Neural cell (in vitro differentiated cells): Measurements from ENCODE around the gene CELF4.

Experiments used
- EP300 ChIP-seq: fragments of 450-650 bp; conservative IDR thresholded peaks from 2 replicates; pipeline ENCODE4 v1.6.1; 2014; ENCODE audit warnings: antibody characterized with exemption, mild to moderate bottlenecking, moderate library complexity; ENCODE audit not compliant: poor library complexity, severe bottlenecking
- EZH2 ChIP-seq: fragments of 200-600, 300-800 bp; shearing (Covaris generic), sonication (generic); IDR thresholded peaks from 2 replicates; pipeline ENCODE4 v1.6.1; 2014; ENCODE audit warnings: antibody characterized with exemption, low read length, borderline replicate concordance, mild to moderate bottlenecking; ENCODE audit not compliant: insufficient read depth, poor library complexity, severe bottlenecking
- MXI1 ChIP-seq: fragments of 450-650 bp; conservative IDR thresholded peaks from 2 replicates; pipeline ENCODE4 v1.6.1; 2014; ENCODE audit warnings: antibody characterized with exemption, mild to moderate bottlenecking; ENCODE audit not compliant: poor library complexity, severe bottlenecking
- POLR2AphosphoS5 ChIP-seq: IDR thresholded peaks from 2 replicates; pipeline ENCODE4 v1.6.1; 2012
- RAD21 ChIP-seq: fragments of 450-650 bp; conservative IDR thresholded peaks from 2 replicates; pipeline ENCODE4 v1.6.1; 2014; ENCODE audit warnings: antibody characterized with exemption, mild to moderate bottlenecking, moderate library complexity
- TAF1 ChIP-seq: IDR thresholded peaks from 2 replicates; pipeline ENCODE4 v1.6.1; 2012; ENCODE audit warnings: low read depth
- TF ChIP-seq, protein P1 (sequence below): fragments of 450-650 bp; IDR thresholded peaks from 2 replicates; pipeline ENCODE4 v1.5.1; 2014; ENCODE audit warnings: antibody characterized with exemption, mild to moderate bottlenecking, moderate library complexity; ENCODE audit not compliant: poor library complexity, severe bottlenecking

DNA sequence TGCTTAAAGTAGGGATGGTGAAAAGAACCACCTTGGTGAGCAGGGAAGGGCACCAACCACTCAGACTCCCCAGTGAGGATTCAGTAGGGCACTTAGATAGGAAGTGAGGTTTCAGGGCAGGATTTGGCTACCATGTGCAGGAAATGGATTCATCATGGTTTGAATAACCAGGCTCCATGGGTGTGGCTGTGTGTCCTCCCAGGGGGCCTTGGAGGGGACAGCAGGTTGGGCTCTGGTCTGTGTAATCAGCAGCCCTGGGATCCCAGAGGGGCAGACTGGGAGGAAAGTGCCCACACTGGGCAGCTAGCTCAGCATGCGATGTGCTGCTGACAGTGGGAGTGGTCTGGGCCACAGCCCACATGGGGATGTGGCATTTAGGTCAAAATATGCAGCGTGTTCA, 224.6 kb downstream of the CELF4 start:
- TF ChIP-seq, protein P1, sequence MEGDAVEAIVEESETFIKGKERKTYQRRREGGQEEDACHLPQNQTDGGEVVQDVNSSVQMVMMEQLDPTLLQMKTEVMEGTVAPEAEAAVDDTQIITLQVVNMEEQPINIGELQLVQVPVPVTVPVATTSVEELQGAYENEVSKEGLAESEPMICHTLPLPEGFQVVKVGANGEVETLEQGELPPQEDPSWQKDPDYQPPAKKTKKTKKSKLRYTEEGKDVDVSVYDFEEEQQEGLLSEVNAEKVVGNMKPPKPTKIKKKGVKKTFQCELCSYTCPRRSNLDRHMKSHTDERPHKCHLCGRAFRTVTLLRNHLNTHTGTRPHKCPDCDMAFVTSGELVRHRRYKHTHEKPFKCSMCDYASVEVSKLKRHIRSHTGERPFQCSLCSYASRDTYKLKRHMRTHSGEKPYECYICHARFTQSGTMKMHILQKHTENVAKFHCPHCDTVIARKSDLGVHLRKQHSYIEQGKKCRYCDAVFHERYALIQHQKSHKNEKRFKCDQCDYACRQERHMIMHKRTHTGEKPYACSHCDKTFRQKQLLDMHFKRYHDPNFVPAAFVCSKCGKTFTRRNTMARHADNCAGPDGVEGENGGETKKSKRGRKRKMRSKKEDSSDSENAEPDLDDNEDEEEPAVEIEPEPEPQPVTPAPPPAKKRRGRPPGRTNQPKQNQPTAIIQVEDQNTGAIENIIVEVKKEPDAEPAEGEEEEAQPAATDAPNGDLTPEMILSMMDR = no peak
- TF ChIP-seq TAF1 (no peak), EZH2 (no peak), POLR2AphosphoS5 (no peak), EP300 (no peak), MXI1 (no peak), RAD21 (no peak)
